ENCODE measurements around the gene UBL7. TPM values are rescaled to one million over a fixed set of nuclear protein-coding genes. Genes with fewer than 3 reads are reported as not detected.

Gene UBL7
- total RNA-seq, 1 experiment from 2014 or later = 65.3 TPM

DNA sequence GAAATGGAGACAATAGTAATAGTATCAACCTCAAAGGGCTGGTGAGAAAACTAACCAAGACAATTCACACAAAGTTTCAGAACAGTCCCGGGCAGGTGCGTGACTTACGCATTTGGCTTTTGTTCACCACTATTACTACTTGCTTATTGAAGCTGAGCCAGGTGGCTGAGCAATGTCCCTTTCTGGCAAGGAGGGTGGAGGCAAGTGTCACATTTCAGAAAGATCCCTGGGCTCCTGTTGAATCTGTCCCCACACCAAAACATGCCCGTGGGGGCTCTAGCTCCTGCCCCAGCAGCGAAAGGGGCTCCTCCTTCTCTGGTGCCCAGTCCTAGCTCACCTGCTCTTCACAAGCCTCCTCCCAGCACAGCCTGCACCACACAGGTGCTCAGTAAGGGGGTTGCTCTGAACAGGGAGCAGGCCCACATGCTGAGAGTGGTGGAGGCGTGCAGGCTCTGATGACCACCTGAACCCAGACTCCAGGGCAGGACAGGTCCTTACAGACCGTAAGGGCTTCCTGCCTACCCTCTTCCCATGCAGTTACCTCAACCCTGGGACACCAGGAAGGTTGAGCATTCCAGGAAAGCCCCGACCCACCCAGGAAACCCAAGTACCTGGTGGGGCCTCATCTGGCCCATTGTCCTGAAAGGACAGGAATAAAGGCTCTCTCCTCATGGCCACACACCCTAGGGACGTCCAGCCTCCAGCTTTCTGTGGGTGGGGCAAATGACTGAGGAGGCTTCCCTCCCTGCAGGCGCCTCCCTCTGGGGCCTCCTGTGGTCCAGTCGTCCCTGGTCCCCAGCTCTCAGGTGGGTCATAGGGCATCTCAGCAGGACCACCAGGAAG, 59.8 kb downstream of the UBL7 start (continued):
- TF ChIP-seq, protein P1, sequence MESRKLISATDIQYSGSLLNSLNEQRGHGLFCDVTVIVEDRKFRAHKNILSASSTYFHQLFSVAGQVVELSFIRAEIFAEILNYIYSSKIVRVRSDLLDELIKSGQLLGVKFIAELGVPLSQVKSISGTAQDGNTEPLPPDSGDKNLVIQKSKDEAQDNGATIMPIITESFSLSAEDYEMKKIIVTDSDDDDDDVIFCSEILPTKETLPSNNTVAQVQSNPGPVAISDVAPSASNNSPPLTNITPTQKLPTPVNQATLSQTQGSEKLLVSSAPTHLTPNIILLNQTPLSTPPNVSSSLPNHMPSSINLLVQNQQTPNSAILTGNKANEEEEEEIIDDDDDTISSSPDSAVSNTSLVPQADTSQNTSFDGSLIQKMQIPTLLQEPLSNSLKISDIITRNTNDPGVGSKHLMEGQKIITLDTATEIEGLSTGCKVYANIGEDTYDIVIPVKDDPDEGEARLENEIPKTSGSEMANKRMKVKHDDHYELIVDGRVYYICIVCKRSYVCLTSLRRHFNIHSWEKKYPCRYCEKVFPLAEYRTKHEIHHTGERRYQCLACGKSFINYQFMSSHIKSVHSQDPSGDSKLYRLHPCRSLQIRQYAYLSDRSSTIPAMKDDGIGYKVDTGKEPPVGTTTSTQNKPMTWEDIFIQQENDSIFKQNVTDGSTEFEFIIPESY (IDR thresholded peaks at IDR 0.05; ENCODE audit: extremely low read depth, insufficient replicate concordance, low read length) = no peak
- TF ChIP-seq ELF1 (IDR thresholded peaks at IDR 0.05; ENCODE audit: borderline replicate concordance, low read depth) = no peak
- no peak for TF ChIP-seq ZNF274 (IDR thresholded peaks at IDR 0.05; ENCODE audit: low read depth, low read length)
- TF ChIP-seq EZH2phosphoT487 (IDR thresholded peaks at IDR 0.05; ENCODE audit: borderline replicate concordance) = no peak
- TF ChIP-seq CBX3 (IDR thresholded peaks at IDR 0.05; ENCODE audit: low read depth) = no peak
- no peak for TF ChIP-seq EZH2 (IDR thresholded peaks at IDR 0.05)
- no peak for TF ChIP-seq SRF (IDR thresholded peaks at IDR 0.05; ENCODE audit: low read depth)

DNA sequence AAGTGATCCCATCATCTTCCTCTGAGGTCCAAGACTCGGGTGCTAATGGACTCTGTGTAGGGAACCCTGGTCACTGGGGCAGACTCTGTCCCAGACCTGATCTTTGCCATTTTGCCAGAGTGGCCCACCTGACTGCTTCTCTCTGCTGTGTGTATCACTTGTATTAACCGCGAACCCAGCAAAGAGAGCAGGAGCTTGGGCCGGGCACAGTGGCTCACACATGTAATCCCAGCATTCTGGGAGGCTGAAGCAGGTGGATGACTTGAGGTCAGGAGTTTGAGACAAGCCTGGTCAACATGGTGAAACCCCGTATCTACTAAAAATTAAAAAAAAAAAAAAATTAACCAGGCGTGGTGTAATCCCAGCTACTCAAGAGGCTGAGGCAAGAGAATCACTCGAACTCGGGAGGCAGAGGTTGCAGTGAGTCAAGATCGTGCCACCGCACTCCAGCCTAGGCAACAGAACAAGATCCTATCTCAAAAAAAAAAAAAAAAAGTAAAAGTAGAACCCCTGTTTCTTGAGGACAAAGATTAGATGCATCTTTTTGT, 60.6 kb downstream of the UBL7 start:
- no peaks in the 10 kb centered on the region for H4K20me1 ChIP-seq (ENCODE audit: insufficient read depth)
- ChIA-PET POLR2A (interaction anchor here (0.7 to 1.5 kb wide), 3 partner anchors 17 to 31 kb away, joined by 3 to 6 read pairs (median 4); no protein-coding TSS in a partner anchor), RAD21 (ENCODE audit: low non-redundant PET in 1 of 2, low total read pairs in 2 of 2, uncharacterized antibody in 2 of 2, unreplicated experiment in 2 of 2) (interaction anchor here in 1 of 2 experiments (0.7 kb wide), 1 partner anchor 39 kb away, joined by 3 read pairs; no protein-coding TSS in a partner anchor), CTCF (interaction anchor here (1.1 kb wide), 1 partner anchor 18 kb away, joined by 3 read pairs; no protein-coding TSS in a partner anchor)
- H3K4me1 ChIP-seq (ENCODE audit: control insufficient read depth in 1 of 2, insufficient read depth in 2 of 2, low read length in 2 of 2) = peaks cover 61 to 81% of the 10 kb centered on the region in 2 experiments
- H3K4me3 ChIP-seq (replicated peaks in 1 of 2; ENCODE audit: low read depth in 1 of 2, low read length in 2 of 2) = peak overlapping the region in 1 of 2 experiments; percentile 49; a peak in 2 of 4 replicates
- H2AFZ ChIP-seq (ENCODE audit: low read depth, low read length, poor library complexity, severe bottlenecking) = no peak overlapping the region
- TF ChIP-seq JUND (IDR thresholded peaks at IDR 0.05) = no peak
- no peak for TF ChIP-seq TCF7L2 (IDR thresholded peaks at IDR 0.05; ENCODE audit: borderline replicate concordance, extremely low read depth, insufficient read depth, insufficient read length)
- TF ChIP-seq FOSL1 (IDR thresholded peaks at IDR 0.05; ENCODE audit: low read depth) = no peak
- TF ChIP-seq SIN3A (IDR thresholded peaks at IDR 0.05; ENCODE audit: low read depth) = no peak
- no peak for TF ChIP-seq YY1 (IDR thresholded peaks at IDR 0.05; ENCODE audit: extremely low read depth, insufficient replicate concordance, low read depth, low read length)
- no peak for TF ChIP-seq CBX3 (IDR thresholded peaks at IDR 0.05; ENCODE audit: low read depth)
- TF ChIP-seq ELF1 (IDR thresholded peaks at IDR 0.05; ENCODE audit: borderline replicate concordance, low read depth) = no peak
- H3K27me3 ChIP-seq (ENCODE audit: insufficient read depth, low read length) = no peaks in the 10 kb centered on the region
- peak overlapping the region; percentile 40 for H3K27ac ChIP-seq (ENCODE audit: low read depth, low read length)
- DNase-seq (ENCODE audit: low read depth, low spot score) = no peak
- peak overlapping the region; percentile 61 for H3K9ac ChIP-seq (ENCODE audit: low read length)
- no peak for ATAC-seq
- no peaks in the 10 kb centered on the region for H3K36me3 ChIP-seq (ENCODE audit: control insufficient read depth in 1 of 2, insufficient read depth in 2 of 2, low read length in 2 of 2)
- H3K9me3 ChIP-seq (ENCODE audit: control insufficient read depth in 1 of 2, insufficient read depth in 1 of 2, low read depth in 1 of 2, low read length in 2 of 2) = no peaks in the 10 kb centered on the region
- no peaks in the 10 kb centered on the region for H3K9me2 ChIP-seq (ENCODE audit: insufficient read depth)
- peak overlapping the region; percentile 79 for H3K4me2 ChIP-seq (ENCODE audit: low read length)
- no peaks in the 10 kb centered on the region for H3K79me2 ChIP-seq (ENCODE audit: insufficient read depth, low read length)
- intact Hi-C loops (cut with micrococcal nuclease) = no loop called here
- BruUV-seq (replicated peaks) = TSS peak; percentile 51
